ENCODE results near the gene TBCD. TPM values are rescaled to one million over a fixed set of nuclear protein-coding genes. Genes with fewer than 3 reads are reported as not detected.

The TBCD gene
- polyA plus RNA-seq, 3 donors, result 54.0 to 58.6 (median 58.1) TPM

DNA sequence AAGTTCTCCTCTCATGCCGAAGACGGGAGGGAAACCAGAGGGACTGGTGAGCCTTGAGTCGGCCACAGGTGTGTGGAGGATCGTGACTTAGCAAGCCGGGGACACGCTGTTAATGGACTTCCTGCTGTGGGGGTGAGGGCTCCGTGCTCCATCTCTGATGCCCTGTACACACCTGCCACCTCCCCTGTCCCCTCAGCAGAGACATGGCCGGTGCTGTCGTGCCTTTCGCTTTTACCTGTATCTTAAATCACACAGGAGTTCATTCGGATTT, 163.8 kb downstream of the TBCD start:
- no peak for DNase-seq (ENCODE audit: low read depth in 3 of 3, low spot score in 2 of 3)

DNA sequence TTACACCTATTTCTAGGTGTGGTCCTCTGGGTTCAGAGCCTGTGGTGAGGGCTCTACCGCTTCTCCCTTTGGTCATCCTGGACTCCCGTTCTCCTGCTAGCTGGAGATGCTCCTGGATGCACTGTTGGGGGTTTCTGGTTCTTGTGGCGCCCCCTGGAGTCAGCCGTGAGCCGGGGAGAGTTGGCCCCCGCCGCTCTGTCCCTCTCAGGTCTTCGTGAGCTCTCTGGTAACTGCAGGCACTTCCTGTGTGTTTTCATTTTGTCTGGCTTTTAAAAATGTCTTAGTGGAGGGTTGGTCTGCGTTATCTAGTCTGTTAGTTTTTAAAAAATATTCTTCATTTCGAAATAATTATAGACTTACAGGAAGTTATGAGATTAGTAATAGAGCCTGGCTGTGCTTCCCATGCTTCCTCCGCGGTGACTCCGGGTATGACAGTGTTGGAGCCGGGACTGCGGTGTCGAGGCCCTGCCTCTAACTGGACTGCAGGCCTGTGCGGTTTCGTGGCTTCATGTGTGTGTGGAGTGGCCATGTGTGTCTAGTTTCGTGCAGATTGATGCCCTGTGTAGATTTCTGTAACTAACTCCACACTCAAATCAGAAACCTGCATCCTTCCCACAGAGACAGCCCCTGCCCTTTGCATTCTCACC, 166.0 kb downstream of the TBCD start:
- no peak for DNase-seq (ENCODE audit: low read depth in 3 of 3, low spot score in 2 of 3)

- DNase-seq (ENCODE audit: low read depth in 3 of 3, low spot score in 2 of 3), result no peak
Observed at GRCh38 chr17:82918508-82918907, 166.6 kb downstream of the TBCD start.

- no peak for DNase-seq (ENCODE audit: low read depth in 3 of 3, low spot score in 2 of 3)
Observed at GRCh38 chr17:82920150-82920549, 168.3 kb downstream of the TBCD start.

DNA sequence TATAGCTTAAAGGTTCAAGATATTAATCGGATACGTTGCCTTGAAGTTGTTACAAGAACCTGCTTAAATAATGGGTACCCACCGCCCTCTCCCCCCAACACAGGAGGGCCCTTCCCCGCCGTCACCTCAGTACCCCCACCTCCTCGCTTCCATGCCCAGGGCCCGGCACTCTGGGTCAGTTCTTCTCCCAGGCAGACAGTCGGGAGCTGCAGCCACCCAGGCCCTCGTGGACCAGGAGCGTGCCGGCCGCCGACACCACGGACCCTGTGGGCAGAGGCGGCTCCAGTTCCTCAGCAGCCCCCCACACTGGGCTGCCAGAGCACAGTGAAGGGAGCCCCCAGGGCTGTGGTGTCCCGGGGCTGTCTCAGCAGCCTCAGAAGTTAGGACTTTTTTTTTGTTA, 168.8 kb downstream of the TBCD start:
- DNase-seq (ENCODE audit: low read depth in 3 of 3, low spot score in 2 of 3), result no peak

GRCh38 chr17:82921426-82921825, 169.6 kb downstream of the TBCD start:
- no peak for DNase-seq (ENCODE audit: low read depth in 3 of 3, low spot score in 2 of 3)

- DNase-seq (ENCODE audit: low read depth in 3 of 3, low spot score in 2 of 3), result no peak
Observed at GRCh38 chr17:82922646-82923045, 170.8 kb downstream of the TBCD start.

DNA sequence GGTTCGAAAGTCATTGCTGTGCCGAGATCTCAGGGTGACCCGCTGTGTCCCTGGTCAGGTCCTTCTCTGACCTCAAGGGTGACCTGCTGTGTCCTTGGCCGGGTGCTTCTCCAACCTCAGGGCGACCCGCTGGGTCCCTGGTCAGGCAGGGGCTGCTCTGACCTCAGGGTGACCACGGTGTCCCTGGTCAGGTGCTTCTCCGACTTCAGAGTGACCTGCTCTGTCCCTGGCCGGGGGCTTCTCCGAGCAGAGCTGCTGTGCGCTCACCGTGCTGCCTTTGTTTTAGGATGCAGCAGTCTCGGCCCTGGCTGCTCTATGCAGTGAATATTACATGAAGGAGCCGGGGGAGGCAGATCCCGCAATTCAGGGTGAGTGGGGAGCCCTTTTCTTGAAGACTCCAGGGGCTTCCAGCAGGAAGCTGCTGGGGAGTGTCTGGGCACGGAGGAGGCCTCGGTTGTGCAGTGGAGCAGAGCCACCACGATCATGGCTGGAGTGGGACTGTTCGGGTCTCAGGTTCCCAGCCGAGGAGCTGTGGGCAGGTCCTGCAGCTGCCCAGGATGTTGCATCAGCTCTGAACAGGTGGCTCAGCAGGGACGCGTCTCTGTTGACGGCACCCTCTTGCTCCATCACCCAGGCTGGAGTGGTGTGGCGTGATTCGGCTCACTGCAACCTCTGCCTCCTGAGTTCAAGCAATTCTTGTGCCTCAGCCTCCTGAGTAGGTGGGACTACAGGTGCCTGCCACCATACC, 171.7 kb downstream of the TBCD start:
- no peak for DNase-seq (ENCODE audit: low read depth in 3 of 3, low spot score in 2 of 3)

DNA sequence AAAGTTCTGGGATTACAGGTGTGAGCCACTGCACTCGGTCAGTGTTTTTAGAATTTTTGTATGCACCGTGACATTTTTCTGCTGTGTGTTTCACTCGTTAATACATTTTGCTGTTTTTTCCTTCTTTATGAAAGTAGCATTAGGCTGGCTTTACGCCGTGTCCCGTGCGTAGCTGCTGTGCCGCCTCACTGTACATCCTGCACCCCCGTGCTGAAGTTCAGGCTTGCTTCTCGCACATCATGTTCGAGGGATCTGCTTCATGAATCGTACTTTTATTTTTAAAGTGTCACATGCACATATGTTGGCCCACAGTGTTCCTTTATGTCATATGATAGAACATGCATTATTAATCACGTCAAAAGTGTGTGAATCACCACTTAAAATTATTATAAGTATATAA, 172.3 kb downstream of the TBCD start:
- DNase-seq (ENCODE audit: low read depth in 3 of 3, low spot score in 2 of 3), result no peak

DNA sequence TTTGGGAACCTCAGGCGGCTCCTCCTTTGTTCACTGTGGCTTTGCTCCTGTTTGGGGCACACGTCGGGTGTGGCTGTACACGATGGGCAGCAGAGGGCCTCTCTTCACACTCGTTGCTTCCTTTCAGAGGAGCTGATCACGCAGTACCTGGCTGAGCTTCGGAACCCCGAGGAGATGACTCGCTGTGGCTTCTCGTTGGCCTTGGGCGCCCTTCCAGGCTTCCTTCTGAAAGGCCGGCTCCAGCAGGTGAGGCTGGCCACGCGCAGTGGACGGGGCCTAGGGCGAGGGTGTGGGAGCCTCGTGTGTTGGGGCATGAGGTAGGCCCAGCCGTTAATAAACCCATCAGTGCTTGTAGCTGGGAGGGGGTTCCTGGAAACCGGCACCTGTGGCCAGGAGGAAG, 172.9 kb downstream of the TBCD start:
- DNase-seq (ENCODE audit: low read depth in 3 of 3, low spot score in 2 of 3), result no peak

DNA sequence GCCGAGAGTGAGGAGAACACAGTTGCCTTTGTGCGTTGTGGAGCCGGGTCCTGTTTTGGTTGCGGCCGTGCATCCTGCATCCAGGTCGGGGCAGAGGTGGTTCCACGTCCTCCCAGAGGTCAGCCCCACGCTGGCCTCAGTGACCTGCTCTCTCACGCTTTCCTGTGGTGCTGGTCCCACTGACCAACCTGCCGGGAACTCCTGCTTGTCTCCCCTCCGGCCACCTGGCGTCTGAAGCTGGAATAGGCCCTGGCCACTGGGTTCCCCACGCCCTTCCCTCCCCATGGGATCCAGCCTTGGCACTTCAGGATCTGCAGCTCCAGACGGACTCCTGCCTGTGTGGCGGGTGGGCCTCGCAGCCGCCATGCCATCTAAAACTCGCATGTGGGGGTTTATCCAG, 173.5 kb downstream of the TBCD start:
- no peak for DNase-seq (ENCODE audit: low read depth in 3 of 3, low spot score in 2 of 3)

GRCh38 chr17:82926081-82926480, 174.2 kb downstream of the TBCD start:
- DNase-seq (ENCODE audit: low read depth in 3 of 3, low spot score in 2 of 3), result no peak

DNA sequence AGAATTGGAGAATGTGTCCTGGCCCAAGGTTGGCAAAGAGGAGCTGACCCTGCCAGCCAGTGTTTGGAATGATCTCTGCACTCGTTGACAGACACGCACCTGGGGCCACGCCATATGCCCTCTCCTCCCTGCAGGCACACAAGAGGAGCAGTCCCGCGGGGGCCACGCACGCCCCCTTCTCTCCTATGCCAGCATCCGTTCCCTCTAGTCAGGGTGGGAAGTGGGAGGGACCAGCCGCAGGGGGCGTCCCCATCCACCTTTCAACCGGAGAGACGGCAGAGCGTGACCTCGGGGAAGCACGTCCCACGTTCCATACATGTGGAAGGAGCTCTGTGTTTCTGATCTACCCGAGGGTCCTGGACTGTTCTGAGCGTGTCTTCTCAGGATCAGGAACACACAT, 174.9 kb downstream of the TBCD start:
- no peak for DNase-seq (ENCODE audit: low read depth in 3 of 3, low spot score in 2 of 3)

DNA sequence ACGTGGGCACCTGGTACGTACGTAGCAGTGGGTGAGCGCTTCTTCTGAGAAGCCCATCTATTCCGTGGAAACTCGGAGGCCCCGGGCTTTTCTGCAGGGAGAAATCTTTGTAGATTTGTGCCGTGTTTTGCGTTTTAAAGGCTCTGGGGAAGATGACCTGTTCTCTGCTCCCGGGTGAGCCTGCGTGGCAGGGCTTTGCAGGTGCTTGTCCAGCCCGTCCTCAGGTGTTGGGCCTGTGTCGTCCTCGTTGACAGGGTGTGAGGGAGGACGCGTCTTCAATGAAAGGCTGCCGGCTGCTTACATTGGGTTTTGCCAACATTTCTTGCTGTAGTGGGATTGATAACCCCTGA, 175.4 kb downstream of the TBCD start:
- DNase-seq (ENCODE audit: low read depth in 3 of 3, low spot score in 2 of 3), result no peak

GRCh38 chr17:82927661-82928601, 176.1 kb downstream of the TBCD start:
- DNase-seq (ENCODE audit: low read depth in 3 of 3, low spot score in 2 of 3), result no peak

DNA sequence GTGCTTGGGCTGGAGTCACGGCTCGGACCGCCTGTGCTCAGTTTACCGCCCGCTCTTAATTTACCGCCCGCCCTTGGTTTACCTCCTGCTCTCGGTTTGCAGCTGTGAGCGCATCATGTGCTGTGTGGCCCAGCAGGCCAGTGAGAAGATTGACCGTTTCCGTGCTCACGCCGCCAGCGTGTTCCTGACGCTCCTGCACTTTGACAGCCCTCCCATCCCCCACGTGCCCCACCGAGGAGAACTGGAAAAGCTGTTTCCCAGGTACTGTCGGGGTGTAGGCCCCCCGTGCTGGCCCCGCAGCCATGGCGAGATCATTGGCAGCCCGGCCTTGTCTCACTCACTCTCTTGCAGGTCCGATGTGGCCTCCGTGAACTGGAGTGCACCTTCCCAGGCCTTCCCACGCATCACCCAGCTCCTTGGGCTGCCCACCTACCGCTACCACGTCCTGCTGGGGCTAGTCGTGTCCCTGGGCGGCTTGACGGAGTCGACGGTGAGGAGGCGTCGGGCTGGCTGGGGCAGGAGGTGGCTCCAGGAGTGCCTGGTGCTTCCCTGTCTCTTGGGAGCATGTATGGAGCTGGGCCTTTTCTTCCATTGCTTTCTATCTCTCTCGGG, 177.3 kb downstream of the TBCD start:
- DNase-seq (ENCODE audit: low read depth in 3 of 3, low spot score in 2 of 3), result no peak

DNA sequence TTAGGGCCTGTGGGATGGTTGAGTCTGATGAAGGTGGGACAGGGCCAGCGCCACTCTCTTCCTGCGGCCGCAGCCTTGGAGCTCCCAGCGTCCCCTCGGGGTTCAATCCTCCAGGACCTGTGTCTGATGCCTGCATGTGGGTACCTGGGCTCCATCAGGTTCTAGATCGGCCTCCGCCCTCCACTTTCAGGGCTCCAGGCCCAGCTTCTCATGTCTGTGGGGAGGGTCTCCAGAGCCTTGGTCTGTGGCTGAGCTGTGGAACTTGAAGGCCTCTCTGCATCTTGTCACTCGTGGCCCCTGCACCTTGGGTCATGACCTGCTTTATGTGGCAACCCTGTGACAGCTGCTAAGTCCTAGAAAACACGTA, 177.8 kb downstream of the TBCD start:
- DNase-seq (ENCODE audit: low read depth in 3 of 3, low spot score in 2 of 3), result no peak

DNA sequence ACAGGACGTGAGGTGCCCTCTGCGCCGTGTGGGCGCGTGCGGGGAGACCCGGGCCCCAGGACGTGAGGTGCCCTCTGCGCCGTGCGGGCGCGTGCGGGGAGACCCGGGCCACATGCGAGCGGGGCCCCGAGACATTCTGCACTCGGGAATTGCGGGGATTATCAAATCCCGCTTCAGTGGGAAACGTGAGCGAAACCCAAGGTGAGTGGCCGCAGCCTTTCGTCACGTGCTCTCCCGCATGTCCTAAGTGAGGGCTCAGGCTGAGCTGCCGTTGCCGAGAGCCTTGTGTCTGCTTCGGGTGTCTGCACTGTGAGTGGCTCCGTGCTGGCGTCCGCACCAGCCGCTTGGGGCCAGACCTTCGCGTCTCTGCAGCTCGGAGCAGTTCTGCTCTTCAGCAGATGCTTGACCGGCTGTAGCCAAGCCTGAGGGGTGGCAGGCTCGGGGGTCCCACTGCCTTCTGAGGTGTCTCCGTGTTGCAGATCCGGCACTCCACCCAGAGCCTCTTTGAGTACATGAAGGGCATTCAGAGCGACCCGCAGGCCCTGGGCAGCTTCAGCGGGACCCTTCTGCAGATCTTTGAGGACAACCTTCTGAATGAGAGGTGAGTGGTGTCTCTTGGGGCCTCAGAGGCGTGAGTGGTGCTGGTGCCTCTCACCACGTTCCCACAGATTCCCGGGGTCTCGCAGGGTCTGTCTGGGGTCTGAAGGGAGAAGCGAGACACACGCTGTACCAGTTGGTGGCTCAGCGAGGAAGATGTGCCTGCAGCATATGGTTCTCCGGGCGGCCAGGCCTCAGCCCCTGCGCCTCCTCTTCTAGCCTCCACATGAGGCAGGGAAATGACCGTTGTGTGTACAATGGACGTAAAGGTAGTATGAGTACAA, 178.4 kb downstream of the TBCD start:
- no peak for DNase-seq (ENCODE audit: low read depth in 3 of 3, low spot score in 2 of 3)

GRCh38 chr17:82930924-82931698, 179.2 kb downstream of the TBCD start:
- DNase-seq (ENCODE audit: low read depth in 3 of 3, low spot score in 2 of 3), result no peak

Measured in right renal cortex interstitium (tissue), 3 donors.